Embryonic facial prominence (tissue), 1 donor: ENCODE measurements around the gene FADS6.

Experiments
- DNase-seq: peaks from one replicate; pipeline ENCODE4 v3.0.0-alpha.2; 2016; ENCODE audit errors: extremely low spot score

Gene FADS6

GRCh38 chr17:74892974-74893911, at the start of gene FADS6:
TSS of gene FADS6 (minus strand) at chr17:74893633. CDS start at chr17:74893595, 38 bp downstream.
- DNase-seq: no peak

DNA sequence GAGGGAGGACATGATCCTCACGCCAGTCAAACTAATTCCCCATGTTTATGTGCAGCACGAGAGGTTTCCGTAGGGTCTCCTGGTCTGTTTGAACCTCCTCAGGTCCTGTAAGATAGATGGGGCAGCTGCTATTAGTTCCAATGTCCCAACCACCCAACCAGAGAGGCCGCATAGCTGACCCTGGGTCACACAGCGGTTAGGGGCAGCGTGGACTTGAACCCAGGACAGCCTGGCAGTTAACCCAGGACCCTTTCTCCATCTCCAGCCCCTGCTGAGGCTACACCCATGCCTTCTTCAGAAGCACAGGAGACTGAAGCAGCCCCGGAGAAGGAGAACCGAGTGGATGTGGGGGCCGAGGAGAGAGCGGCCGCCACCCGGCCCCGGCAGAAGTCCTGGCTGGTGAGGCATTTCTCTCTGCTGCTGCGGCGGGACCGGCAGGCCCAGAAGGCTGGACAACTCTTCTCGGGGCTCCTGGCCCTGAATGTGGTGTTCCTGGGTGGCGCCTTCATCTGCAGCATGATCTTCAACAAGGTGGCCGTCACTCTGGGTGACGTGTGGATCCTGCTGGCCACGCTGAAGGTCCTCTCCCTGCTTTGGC, 47.8 kb upstream of the FADS6 start:
- DNase-seq: no peak

DNA sequence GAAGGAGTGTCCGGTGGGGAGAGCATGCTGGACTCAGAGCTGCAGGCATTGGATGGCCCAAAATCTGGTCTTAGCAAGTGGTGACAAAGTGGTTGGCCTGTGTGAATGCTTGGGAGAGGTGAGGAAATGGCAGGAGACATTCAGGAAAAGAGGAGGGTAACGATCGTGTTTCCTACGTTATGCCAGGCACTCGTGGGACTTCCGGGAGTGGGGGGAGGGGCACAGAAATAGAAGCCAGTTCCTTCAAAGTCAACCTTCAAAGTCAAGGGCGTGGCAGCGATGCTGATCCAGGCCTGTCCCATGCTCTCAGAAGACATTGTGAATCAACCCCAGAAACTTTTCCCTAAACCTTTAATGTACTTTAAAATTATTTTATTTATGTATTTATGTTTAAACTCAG, 46.1 kb upstream of the FADS6 start:
- DNase-seq: no peak

- no peak for DNase-seq
These were observed 44.9 kb upstream of the FADS6 start for GRCh38 chr17:74938194-74938950.

GRCh38 chr17:74937064-74938051, 43.9 kb upstream of the FADS6 start:
- DNase-seq: no peak

DNA sequence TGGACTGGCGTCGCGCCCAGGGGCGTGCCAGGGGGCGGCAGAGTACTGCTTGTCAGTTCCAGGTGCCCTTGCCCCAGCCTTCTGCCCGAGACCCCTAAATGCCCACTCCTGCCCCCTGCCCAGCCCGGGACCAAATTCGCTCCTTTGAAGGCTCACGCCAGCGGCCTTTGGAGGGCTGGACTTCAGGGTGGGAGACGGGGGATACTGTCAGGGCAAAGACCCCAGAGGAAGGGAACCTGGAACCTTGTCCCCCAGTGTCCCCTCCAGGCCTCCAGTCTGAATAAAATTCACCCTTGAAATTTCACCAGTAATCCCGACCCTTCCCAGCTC, 43.0 kb upstream of the FADS6 start:
- DNase-seq: no peak

DNA sequence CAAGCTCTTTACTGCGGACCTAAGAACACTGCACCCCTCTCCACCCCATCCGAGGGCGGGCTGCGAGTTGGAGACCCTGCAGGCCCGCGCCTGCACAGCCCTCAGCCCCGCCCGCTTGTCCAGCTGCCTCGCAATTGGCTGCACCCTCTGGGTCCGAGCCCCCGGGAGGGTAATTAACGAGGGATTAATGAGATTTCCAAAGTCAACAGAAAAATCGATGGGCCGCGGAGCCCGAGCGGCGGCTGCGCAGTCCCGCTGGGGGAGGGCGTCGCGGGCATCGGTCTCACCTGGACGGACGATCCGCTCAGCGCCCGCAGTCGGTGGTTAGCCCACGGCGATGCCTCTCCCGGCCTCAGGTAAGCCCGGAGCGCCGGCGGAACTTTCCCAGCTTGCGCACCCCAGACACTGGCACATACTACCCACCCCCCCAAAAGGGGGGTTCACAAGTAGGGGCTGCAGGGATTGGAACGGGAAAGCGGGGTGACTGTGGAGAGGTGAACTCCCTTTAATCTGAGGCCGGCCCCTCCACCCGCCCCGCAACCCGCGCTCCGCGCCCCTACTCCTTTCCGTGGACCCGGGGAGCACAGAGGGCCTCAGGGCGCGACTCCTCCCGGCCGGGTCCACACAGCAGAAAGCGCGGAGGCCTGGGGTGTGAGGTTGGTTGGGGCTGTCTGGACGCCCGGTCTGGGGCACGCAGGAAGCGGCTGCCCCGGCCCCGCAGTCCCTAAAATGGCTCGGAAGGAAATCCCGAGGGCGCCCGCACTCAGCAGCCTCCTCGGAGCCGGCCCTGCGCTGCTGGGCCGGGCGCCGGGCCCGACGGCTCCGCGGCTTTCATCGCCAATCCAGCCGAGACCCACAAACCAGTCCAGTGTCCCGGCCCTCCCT, 42.4 kb upstream of the FADS6 start, which contains the start of gene OTOP3:
TSS of gene OTOP3 (plus strand) at position 314 of the 885 bp plus-strand sequence. CDS start at position 338, 24 bp downstream.
- DNase-seq: no peak

DNA sequence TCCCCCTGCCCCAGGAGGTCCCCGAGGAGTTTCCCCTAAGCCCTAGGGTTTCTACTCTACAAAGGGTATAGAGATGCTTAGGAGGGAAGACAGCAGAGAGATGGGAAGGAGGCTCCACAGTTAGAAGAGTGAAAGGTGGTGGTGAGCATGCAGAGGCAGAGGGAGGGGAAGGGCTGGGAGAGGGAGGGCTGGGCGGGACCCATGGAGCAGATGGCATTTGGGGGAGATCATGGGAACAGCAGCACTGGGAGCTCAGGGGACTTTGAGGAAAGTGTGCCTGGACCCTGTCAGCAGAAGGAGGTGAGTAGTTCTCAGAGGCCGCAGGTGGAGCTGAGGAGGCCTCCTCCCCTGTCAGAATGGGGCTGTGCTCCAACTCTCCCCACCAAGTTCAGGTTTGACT, 41.6 kb upstream of the FADS6 start:
- DNase-seq: no peak

DNA sequence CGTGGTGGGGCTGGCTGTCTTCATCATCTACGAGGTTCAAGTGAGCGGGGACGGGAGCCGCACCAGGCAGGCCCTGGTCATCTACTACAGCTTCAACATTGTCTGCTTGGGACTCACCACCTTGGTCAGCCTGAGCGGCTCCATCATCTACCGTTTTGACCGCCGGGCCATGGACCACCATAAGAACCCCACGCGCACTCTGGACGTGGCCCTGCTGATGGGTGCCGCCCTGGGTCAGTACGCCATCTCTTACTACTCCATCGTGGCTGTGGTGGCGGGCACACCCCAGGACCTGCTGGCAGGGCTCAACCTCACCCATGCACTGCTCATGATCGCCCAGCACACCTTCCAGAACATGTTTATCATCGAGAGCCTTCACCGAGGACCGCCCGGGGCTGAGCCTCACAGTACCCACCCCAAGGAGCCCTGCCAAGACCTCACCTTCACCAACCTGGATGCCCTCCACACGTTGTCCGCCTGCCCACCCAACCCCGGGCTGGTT, 37.2 kb upstream of the FADS6 start:
- DNase-seq: no peak

- no peak for DNase-seq
These were observed 35.4 kb upstream of the FADS6 start for GRCh38 chr17:74928786-74929185.

GRCh38 chr17:74925242-74925641, 31.8 kb upstream of the FADS6 start:
- no peak for DNase-seq

DNA sequence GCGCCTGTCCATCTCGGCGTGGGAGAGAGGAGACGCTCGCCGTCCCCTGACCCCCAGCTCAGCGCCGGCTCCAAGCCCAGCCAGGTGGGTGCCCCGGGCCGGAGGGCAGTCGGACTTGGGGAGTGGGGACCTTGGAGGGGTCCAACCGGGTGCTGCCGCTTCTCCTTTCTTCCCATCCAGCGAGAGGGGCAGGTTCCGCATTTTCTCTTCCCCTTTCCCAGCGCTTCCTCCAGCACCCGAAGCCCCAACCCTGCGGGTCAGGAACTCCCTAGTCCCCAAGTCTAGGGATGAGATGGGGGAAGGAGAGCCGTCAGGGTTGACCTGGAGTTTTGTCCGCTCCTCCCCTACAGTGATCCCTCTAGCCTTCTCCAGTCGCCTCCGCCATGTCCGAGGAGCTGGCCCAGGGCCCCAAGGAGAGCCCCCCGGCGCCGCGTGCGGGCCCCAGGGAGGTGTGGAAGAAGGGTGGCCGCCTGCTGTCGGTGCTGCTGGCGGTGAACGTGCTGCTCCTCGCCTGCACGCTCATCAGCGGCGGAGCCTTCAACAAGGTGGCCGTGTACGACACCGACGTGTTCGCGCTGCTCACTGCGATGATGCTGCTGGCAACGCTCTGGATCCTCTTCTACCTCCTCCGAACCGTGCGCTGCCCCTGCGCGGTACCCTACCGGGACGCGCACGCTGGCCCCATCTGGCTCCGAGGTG, 31.0 kb upstream of the FADS6 start, which contains the start of gene OTOP2:
TSS of gene OTOP2 (plus strand) at position 24 of the 699 bp plus-strand sequence. CDS start at position 384, 360 bp downstream.
- DNase-seq: no peak

DNA sequence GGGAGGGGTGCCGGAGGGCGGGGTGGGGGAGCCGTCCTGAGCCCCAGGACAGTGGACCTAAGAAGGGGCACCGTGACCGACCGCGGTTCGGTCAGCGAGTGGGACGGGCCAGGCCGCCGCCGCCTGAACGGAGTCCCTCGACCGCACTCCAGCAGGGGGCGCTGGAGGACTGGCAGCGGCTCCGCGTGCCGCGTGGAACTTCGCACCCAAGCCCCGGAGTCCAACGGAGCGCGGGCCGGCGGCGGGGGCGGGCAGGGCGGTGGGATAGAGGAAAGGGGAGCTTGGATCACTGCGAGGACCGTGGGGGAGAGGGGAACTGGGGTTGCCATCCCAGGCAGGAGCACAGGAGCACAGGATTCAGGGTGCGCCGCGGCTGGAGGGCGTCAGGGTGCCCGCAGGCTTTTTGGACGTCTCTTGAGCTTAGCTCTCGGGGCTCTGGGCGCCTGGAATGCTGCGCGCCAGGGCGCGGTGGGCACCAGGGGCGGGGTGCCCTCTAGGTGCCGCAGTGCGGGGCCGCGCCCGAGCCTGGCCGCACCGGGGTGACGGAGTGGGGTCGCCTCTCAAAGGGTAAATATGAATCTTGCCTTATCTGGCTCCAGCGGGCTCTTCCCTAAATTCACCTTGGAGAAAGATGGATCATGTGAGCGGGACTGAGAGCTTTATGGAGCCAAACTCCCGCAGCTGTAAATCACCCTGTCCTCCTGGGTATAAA, 30.3 kb upstream of the FADS6 start:
- no peak for DNase-seq

DNA sequence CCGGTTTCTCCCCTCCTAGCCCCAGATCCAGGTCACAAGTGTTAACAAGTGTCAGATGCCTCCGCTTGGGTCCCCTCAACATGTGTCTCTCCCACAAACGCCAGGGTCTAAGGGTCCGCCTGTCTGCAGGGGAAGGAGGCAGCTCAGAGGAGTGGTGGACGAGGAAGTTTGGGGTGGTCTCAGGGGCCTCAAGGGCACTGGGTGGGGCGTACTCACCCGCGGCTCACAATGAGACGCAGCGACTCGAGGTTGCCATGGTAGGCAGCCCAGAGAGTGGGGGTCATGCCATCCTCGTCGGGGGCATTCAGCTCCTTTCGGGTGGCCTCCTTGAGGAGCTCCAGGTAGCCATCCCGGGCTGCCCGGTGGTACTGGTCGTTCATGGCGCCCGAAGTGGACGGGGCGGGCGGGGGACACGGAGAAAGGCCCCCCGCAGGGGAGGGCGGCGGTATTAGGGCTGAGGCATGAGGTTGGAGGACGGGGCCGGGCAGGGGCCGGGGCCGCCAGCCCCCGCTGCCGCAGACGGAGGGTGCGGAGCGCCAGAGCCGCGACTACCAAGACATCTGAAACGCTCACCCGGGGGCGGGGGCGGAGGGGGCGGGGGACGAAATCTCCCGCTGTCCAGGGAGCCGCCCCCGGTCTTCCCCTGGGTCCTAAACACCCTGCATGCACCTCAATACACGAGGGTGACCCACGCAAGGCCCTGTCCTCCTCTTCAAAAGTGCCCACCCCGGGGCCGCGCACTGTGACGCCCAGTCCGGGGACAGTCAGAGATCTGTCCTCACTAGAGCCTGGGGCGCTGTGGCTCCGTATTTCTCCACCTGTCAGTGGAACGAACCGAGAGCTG, 29.5 kb upstream of the FADS6 start, which contains the start of gene USH1G:
TSS of gene USH1G (minus strand) at position 562 of the 844 bp plus-strand sequence. CDS start at position 380, 182 bp downstream.
- DNase-seq: no peak

- no peak for DNase-seq
These were observed 28.7 kb upstream of the FADS6 start for GRCh38 chr17:74922172-74922571.

- no peak for DNase-seq
These were observed 28.3 kb upstream of the FADS6 start for GRCh38 chr17:74921769-74922168.

GRCh38 chr17:74921026-74921681, 27.7 kb upstream of the FADS6 start:
- no peak for DNase-seq
